Measurements from ENCODE around the gene NEK7. TPM values are rescaled to one million over a fixed set of nuclear protein-coding genes. Genes with fewer than 3 reads are reported as not detected.
"Not testable (repeated sequence)": the region's sequence is repeated elsewhere in the genome, so short reads cannot be mapped to it uniquely, and the experiment has no call there.

NEK7 gene
- total RNA-seq, 2 donors from 2014 or later, result 24.2 to 26.8 TPM

DNA sequence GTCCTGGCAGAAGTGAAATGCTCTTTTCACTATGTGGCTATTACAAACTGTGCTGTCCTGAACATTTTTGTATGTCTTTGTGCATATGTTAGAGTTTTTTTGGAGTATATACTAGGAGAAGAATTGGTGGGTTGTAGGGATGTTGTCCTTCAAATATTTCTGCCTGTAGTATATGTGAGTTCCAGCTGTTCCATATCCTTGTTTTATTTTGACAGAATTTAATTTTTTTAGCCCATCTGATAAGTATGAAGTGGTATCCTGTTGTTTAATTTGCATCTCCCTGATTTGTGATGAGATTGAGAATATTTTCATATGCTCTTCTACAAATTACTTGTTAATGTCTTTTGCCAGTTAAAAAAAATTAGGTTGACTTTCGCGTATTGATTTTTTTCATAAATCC lies 34.3 kb downstream of the NEK7 start:
- peaks cover 42% of the 10 kb centered on the region for H3K4me1 Mint-ChIP-seq
- DNase-seq, result no peak

GRCh38 chr1:198193871-198194270 lies 37.1 kb downstream of the NEK7 start:
- not testable (repeated sequence) for H3K27ac ChIP-seq (ENCODE audit: low read depth, low read length)
- H3K27ac Mint-ChIP-seq, result peak overlapping the region; percentile 4

More for the DNA sequence above, 34.3 kb downstream of the NEK7 start:
- H3K27ac Mint-ChIP-seq, result no peak overlapping the region
- no peaks in the 10 kb centered on the region for H3K36me3 Mint-ChIP-seq (ENCODE audit: low read depth)
- H3K27me3 ChIP-seq (ENCODE audit: control insufficient read depth, insufficient read depth, low read length, poor library complexity, severe bottlenecking), result no peaks in the 10 kb centered on the region
- H3K27me3 Mint-ChIP-seq (ENCODE audit: insufficient read depth), result no peaks in the 10 kb centered on the region
- H3K9me3 Mint-ChIP-seq, result no peaks in the 10 kb centered on the region
- H3K36me3 ChIP-seq (ENCODE audit: control insufficient read depth, insufficient read depth, low read length), result no peaks in the 10 kb centered on the region
- no peak overlapping the region for H3K4me3 Mint-ChIP-seq
- H3K4me1 ChIP-seq (ENCODE audit: control insufficient read depth, insufficient read depth, low read length), result peaks cover 8% of the 10 kb centered on the region
- H3K9ac ChIP-seq (ENCODE audit: extremely low read depth, low read length, poor library complexity, severe bottlenecking), result no peak overlapping the region
- TF ChIP-seq, protein P1, sequence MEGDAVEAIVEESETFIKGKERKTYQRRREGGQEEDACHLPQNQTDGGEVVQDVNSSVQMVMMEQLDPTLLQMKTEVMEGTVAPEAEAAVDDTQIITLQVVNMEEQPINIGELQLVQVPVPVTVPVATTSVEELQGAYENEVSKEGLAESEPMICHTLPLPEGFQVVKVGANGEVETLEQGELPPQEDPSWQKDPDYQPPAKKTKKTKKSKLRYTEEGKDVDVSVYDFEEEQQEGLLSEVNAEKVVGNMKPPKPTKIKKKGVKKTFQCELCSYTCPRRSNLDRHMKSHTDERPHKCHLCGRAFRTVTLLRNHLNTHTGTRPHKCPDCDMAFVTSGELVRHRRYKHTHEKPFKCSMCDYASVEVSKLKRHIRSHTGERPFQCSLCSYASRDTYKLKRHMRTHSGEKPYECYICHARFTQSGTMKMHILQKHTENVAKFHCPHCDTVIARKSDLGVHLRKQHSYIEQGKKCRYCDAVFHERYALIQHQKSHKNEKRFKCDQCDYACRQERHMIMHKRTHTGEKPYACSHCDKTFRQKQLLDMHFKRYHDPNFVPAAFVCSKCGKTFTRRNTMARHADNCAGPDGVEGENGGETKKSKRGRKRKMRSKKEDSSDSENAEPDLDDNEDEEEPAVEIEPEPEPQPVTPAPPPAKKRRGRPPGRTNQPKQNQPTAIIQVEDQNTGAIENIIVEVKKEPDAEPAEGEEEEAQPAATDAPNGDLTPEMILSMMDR (conservative IDR thresholded peaks at IDR 0.05), result no peak
- H3K4me3 ChIP-seq (ENCODE audit: low read length), result no peak overlapping the region
- 100% methylated on average over 2 of the region's 2 CpGs; no CpG with 5 or more reads in 1 of the 2 experiments for WGBS, 2 experiments (ENCODE audit: insufficient coverage in 1 of 2, insufficient read length in 1 of 2)
- no peaks in the 10 kb centered on the region for H3K9me3 ChIP-seq (ENCODE audit: control insufficient read depth, low read length)
- H3K27ac ChIP-seq (ENCODE audit: low read depth, low read length), result no peak overlapping the region

GRCh38 chr1:198196630-198197029 lies 39.8 kb downstream of the NEK7 start:
- Histone ChIP-seq H3K9me3 (ENCODE audit: control insufficient read depth, low read length) (no peaks in the 10 kb centered on the region), H3K27ac (ENCODE audit: low read depth, low read length) (no peak overlapping the region), H3K36me3 (ENCODE audit: control insufficient read depth, insufficient read depth, low read length) (no peaks in the 10 kb centered on the region), H3K9ac (ENCODE audit: extremely low read depth, low read length, poor library complexity, severe bottlenecking) (no peak overlapping the region), H3K4me3 (ENCODE audit: low read length) (no peak overlapping the region), H3K4me1 (ENCODE audit: control insufficient read depth, insufficient read depth, low read length) (no peaks in the 10 kb centered on the region), H3K27me3 (ENCODE audit: control insufficient read depth, insufficient read depth, low read length, poor library complexity, severe bottlenecking) (no peaks in the 10 kb centered on the region)
- TF ChIP-seq, protein P1 (conservative IDR thresholded peaks at IDR 0.05), result no peak
- no peaks in the 10 kb centered on the region for H3K9me3 Mint-ChIP-seq
- H3K27ac Mint-ChIP-seq, result no peak overlapping the region
- DNase-seq, result no peak
- WGBS, 2 experiments (ENCODE audit: insufficient coverage in 1 of 2, insufficient read length in 1 of 2), result 91 to 100% methylated on average over 2 to 3 of the region's 3 CpGs
- H3K4me3 Mint-ChIP-seq, result no peak overlapping the region
- peaks cover 20% of the 10 kb centered on the region for H3K4me1 Mint-ChIP-seq
- H3K27me3 Mint-ChIP-seq (ENCODE audit: insufficient read depth), result no peaks in the 10 kb centered on the region
- no peaks in the 10 kb centered on the region for H3K36me3 Mint-ChIP-seq (ENCODE audit: low read depth)

More at GRCh38 chr1:198193871-198194270, 37.1 kb downstream of the NEK7 start:
- not testable (repeated sequence) for DNase-seq; H3K9ac ChIP-seq (ENCODE audit: extremely low read depth, low read length, poor library complexity, severe bottlenecking); H3K4me3 ChIP-seq (ENCODE audit: low read length); H3K4me3 Mint-ChIP-seq; H3K36me3 ChIP-seq (ENCODE audit: control insufficient read depth, insufficient read depth, low read length); H3K9me3 Mint-ChIP-seq; H3K4me1 ChIP-seq (ENCODE audit: control insufficient read depth, insufficient read depth, low read length); H3K27me3 Mint-ChIP-seq (ENCODE audit: insufficient read depth); H3K36me3 Mint-ChIP-seq (ENCODE audit: low read depth); H3K9me3 ChIP-seq (ENCODE audit: control insufficient read depth, low read length); H3K27me3 ChIP-seq (ENCODE audit: control insufficient read depth, insufficient read depth, low read length, poor library complexity, severe bottlenecking)
- H3K4me1 Mint-ChIP-seq, result peaks cover 28% of the 10 kb centered on the region
- 83% methylated on average over 1 of the region's 1 CpG; no CpG with 5 or more reads in 1 of the 2 experiments for WGBS, 2 experiments (ENCODE audit: insufficient coverage in 1 of 2, insufficient read length in 1 of 2)

- Mint-ChIP-seq H3K9me3 (no peaks in the 10 kb centered on the region), H3K27me3 (ENCODE audit: insufficient read depth) (no peaks in the 10 kb centered on the region), H3K4me3 (no peak overlapping the region), H3K27ac (no peak overlapping the region), H3K36me3 (ENCODE audit: low read depth) (peaks cover 1% of the 10 kb centered on the region), H3K4me1 (peaks cover 19% of the 10 kb centered on the region)
- DNase-seq, result no peak
- Histone ChIP-seq H3K9ac (ENCODE audit: extremely low read depth, low read length, poor library complexity, severe bottlenecking) (no peak overlapping the region), H3K36me3 (ENCODE audit: control insufficient read depth, insufficient read depth, low read length) (no peaks in the 10 kb centered on the region), H3K4me3 (ENCODE audit: low read length) (no peak overlapping the region), H3K27ac (ENCODE audit: low read depth, low read length) (no peak overlapping the region), H3K9me3 (ENCODE audit: control insufficient read depth, low read length) (no peaks in the 10 kb centered on the region), H3K27me3 (ENCODE audit: control insufficient read depth, insufficient read depth, low read length, poor library complexity, severe bottlenecking) (no peaks in the 10 kb centered on the region), H3K4me1 (ENCODE audit: control insufficient read depth, insufficient read depth, low read length) (no peaks in the 10 kb centered on the region)
- TF ChIP-seq, protein P1 (conservative IDR thresholded peaks at IDR 0.05), result no peak
- WGBS, 2 experiments (ENCODE audit: insufficient coverage in 1 of 2, insufficient read length in 1 of 2), result 93% methylated on average over 1 of the region's 1 CpG; no CpG with 5 or more reads in 1 of the 2 experiments
These were observed 40.5 kb downstream of the NEK7 start for GRCh38 chr1:198197285-198197684.

All from endodermal cell (in vitro differentiated cells).